ENCODE data around the gene TEX44.
A peak's percentile ranks its signal among the peaks of the same experiment; 100 is the strongest.
"Not testable (repeated sequence)": the region's sequence is repeated elsewhere in the genome, so short reads cannot be mapped to it uniquely, and the experiment has no call there.

Gene TEX44

GRCh38 chr2:231592636-231593145 lies at the start of gene TEX44:
Gene TEX44 (plus strand): TSS chr2:231592864. CDS start chr2:231592952, 88 bp downstream.
- no peak for DNase-seq

DNA sequence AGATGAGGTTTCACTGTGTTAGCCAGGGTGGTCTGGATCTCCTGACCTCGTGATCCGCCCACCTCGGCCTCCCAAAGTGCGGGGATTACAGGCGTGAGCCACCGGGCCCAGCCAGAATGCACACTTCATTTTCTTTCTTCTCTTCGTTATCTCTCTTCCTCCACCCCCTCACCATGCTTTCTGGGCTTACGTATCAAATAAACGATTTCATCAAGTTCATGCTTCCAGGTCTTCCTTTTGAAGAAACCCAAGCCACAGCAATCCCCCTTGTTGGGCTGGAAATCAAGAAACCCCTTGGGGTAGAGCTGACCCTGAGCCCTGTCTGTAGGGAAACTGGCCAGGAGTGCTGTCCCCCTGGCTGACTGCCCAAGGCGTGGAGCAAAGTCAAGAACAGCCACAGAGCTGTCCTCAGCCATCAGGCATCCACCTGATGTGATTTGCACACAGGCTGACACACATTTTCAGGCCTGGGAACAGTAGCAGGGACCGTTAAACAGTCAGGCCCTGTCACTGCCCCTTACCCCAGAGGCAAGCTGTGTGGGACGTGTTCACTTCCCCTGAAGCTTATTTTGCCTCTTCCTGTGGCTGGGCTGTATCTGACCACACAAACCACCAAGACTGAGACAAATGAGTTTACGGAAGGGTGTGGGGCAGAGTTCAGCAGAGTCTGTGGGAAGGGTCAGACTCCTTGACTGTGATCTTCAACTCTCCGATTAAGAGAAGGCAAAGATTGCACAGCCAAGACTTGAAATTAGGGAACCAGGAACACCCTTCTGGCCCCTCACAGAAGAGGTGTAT lies 47.4 kb upstream of the TEX44 start:
- peak; percentile 10 to 30 for DNase-seq

DNA sequence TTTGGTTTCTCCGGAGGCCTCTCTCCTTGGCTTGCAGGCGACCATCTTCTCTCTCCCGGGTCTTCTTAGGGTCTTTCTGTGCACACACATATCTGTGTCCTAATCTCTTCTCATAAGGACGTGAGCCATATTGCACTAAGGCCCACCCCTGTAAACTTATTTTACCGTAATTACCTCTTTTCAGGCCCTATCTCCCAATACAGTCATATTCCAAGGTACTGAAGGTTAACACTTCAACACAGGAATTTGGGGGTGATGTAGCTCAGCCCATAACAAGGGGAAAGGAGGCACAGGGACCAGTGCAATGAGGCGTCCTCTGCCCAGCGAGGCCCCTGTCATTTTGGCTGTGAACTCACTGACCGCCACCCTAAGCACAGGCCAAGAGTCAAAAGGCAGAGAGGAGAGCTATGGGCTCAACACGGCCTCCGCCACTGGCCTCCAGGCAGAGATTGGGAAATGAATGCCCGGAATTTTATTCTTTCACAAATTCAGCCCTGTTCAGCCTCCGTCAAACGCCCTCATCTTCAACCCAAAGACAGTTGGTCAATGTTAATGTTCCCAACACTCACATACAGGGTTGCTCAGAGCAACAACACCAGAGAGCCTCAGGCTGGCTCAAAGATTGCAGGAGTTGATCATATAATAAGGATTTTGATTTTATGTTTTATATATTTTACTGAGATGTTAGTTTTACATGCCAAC lies 46.5 kb upstream of the TEX44 start:
- no peak for DNase-seq

DNA sequence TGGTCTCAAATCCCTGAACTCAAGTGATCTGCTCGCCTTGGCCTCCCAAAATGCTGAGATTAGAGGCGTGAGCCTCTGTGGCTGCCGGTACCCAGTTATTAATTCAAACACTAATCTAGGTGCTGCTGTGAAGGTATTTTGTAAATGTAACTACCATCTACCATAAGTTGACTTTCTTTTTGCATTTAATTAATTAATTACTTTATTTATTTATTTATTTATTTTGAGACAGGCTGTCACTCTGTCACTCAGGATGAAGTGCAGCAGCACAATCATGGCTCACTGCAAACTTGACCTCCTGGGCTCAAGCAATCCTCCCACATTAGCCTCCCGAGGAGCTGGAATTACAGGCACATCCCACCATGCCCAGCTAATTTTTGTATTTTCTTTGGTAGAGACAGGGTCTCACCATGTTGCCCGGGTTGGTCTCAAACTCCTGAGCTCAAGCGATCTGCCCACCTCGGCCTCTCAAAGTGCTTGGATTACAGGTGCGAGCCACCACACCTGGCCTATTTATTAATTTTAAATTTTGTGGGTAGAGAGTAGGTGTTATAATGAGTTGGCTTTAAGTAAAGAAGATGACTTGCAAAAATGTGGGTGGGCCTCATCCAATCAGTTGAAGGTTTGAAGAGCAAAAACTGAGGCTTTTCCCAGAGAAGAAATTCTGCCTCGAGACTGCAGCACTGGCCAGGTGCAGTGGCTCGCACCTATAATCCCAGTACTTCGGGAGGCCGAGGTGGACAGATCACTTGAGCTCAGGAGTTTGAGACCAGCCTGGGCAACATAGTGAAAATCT lies 45.2 kb upstream of the TEX44 start:
- DNase-seq = no peak

DNA sequence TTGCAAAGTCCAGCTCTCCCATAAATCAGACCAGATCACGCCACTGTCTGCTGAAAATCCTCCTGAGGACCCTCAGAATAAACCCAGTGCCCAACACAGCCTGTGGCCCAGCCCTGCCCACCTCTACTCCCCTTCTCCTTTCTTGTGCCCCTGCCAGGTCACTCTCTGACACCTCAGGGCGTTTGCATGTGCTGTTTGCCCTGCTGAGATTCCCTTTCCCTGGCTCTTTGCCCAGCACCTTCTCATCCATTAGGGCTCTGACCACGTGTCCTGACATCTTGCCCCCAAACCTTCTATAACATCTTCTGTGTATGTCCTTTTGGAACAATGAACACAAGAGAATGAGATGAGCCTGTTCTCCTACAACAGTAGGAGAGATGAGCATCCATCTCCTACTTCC lies 43.9 kb upstream of the TEX44 start:
- DNase-seq = no peak

DNA sequence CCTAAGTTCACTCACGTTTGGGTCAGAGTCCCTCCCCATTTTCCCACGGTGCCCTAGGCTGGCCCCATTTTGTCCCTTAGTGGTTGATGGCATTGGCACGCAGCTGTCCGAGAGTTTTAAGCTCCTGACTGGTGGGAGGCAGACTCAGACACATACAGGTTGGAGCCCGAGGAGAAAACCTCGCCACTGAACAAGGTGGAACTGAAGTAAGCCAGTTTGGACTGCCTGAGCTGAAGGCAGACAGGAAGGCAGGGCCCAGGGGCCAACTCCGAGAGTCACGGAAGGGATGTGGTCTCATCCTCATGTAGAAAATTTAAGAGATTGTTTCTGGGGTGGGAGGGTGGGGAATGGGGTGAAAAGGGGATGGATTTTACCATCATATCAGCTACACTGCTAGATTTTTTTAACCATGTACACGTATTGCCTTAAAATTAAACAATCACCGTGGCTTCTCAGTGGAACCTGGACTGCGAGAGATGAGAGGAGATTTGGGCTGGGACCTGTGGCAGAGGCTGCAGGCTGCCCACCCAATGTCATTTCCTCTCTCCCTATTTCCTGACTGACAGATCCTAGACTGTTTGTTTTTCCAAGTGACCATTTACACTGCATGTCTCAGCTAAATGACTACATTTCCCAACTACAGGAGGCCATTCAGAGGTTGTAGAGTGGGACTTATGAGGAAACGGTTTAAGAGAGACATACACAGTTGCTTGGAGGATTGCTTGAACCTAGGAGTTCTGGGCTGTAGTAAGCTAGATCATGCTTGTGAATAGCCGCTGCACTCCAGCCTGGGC lies 43.0 kb upstream of the TEX44 start:
- no peak for DNase-seq

DNA sequence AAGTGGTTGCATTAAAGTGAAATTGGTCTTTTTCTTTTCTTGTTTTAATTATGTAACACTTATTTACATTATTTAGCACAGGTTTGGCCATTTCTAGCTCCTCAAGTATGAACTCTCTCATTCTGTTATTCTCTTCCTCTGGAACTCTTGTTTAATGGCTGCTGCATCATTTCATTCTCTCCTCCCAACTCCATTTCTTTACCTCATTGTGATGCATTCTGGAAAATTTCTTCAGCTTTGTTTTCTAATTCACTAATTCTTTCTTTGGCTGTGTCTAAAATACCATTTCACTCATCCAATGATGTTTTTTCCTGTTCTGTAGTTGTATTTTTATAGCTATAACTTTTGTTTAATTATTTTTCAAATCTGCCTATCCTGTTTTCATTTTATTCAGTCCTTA lies 39.9 kb upstream of the TEX44 start:
- DNase-seq = no peak

GRCh38 chr2:231554327-231554726 lies 38.3 kb upstream of the TEX44 start:
- no peak for DNase-seq

DNA sequence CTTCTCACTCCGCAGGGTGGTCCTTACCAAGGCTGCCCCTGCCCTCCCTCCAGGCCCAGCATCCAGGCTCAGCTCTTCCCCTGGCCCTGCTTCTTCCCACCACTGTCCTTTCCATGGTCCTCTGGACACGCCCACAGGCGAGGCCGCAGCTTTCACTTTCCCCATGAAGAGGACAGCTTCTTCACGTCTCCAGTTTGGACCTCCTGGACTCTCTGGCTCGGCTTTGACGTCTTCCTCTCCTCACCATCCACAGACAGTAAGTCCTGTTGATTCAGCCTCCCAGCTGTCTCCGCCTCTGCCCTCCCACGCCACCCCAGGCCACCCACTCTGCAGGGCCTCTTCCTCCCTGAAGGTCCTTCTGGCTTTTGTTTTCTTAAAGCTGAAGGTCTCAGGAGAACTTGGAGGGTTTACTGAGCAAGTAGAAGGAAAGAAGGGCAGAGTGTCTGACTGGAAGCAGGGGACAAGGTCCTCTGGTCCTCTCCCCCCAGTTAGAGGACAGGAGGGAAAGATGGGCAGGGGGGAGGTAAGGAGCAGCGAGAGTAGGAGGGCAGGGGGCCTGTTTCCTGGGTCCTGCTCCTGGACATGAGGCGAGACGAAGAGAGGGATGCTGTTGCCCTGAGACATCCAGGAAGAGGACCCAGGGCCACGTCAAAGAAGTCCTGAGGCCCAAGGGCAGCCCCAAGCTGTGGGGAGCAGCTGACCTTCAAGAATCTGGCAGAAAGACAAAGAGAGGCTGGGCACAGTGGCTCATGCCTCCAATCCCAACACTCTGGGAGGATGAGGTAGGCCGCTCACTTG lies 37.7 kb upstream of the TEX44 start:
- no peak for DNase-seq

DNA sequence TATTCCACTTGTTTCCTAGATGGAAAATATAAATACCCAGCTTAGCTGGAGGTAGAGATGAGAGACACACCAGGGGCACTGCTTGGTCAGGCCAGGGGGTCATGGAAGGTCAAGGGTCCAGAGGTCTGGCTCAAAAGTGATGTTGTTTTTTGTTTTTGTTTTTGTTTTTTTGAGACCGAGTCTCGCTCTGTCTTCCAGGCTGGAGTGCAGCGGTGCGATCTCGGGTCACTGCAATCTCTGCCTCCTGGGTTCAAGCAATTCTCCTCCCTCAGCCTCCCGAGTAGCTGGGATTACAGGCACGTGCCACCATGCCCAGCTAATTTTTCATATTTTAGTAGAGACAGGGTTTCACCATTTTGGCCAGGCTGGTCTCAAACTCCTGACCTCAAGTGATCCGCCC lies 36.2 kb upstream of the TEX44 start:
- not testable (repeated sequence) for DNase-seq

- no peak for DNase-seq
Observed at GRCh38 chr2:231556981-231557380, 35.7 kb upstream of the TEX44 start.

- DNase-seq = peak; percentile 36 to 77
Observed at GRCh38 chr2:231557571-231558217, 35.0 kb upstream of the TEX44 start.

DNA sequence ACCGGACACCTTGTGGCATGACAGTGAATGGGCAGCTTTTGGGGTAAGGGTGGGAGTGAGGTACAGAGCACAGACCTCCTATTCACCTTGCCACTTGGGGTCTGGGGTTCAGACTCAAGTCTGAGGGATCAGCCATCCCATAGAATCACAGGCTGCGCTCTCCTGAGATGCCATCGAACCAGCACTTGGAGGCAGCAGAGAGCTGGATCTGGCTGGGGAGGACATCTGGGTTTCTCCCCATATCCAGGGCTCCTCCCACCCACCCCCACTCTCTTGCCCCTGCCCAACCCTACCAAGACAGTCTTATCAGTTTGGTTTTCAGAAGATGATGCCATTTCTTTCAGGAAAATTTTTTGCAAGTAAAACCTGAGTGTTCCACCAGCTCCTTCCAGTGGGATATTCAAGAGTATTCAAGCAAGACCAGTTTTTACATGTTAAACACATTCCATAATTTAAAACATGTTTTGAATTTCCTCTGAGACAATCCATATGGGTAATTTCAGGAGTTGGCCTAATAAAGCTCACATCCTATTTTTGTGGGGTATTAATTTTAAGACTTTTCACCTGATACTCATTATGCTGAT lies 29.2 kb upstream of the TEX44 start:
- DNase-seq = peak; percentile 72 to 81

DNA sequence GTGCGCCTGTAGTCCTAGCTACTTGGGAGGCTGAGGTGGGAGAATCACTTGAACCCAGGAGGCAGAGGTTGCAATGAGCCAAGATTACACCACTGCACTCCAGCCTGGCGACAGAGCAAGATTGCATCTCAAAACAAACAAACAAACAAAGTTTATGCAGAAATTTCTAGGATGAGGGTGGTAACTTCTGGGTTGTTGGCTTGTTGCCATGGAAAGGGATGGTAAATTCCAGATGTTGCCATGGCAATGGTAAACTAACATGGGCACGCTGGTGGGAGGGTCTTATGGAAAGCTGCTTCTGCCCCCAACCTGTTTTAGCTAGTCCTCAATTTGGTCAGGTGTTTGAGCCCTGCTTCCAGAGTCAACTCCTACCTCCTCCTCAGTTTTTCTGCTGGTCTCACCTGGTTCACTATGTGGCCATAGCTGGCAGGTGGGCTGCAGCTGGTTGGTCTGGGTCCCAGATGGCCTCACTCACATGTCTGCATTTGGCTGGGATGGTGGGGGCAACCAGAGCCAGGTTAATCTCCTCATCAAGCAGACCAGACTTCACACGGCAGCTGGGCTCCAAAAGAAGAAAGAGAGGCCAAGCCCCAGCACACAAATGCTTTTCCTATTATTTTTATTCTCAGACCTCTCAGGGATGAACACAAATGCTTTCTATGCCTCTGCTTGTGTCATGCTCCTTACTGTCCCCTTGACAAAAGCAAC lies 26.6 kb upstream of the TEX44 start:
- no peak for DNase-seq

DNA sequence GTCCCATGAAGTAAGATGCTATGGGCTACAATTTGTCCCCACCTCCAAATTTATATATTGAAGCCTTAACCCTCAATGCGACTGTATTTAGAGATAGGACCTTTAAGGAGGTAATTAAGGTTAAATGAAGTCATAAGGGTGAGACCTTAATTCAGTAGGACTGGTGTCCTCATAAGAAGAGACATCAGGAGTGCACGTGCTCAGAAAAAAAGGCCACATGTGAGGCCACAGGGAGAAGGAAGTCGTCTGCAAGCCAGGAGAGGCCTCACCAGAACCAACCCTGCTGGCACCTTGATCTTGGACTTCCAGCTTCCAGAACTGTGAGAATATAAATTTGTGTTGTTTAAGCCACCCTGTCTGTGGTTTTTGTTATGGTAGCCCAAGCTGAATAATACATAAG lies 25.5 kb upstream of the TEX44 start:
- DNase-seq = no peak

GRCh38 chr2:231568098-231568784 lies 24.4 kb upstream of the TEX44 start:
- DNase-seq = no peak

DNA sequence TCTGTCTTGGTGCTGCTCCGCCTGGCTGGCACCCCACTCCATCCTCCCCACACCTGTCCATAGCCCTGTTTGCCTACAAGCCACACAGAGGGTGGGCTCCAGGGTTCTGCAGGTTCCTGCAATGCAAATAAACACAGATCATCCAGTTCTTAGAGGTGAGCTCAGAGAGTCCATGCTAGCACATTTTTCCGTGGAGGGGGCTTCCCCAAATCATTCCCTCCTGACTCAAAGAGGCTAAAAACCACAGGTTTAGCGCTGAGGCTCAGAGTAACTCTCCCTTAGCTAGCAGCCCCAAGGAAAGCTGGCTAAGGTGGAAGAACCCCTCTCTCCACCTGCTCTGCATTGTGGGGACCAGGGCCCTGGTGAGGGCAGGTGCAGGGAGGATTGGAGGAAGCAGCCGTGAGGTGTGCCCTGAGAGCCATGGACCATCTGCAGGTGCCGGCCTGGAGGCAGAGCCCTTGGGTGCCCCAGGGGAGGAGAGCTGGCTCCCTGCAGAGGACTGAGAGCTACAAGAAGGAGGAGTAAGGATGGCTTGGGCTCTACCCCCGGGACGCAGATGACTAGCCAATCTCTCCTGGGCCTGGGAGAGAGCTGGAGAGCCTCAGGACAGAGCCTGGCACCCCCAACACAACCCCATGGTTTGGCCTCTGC lies 23.8 kb upstream of the TEX44 start:
- no peak for DNase-seq

DNA sequence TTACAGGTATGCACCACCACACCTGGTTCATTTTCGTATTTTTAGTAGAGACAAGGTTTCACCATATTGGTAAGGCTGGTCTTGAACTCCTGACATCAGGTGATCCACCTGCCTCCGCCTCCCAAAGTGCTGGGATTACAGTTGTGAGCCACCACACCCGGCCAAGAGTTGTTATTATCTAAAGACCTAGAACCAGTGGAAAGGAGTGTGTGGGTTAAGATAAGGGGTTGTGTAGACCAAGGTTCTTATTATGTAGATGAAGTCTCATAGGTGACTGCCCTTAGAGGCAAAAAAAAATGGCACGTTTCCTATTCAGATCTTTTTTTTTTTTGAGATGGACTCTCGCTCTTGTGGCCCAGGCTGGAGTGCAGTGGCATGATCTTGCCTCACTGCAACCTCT lies 21.7 kb upstream of the TEX44 start:
- DNase-seq = not testable (repeated sequence)

All from hippocampal formation (tissue), 2 donors.